HFFc6 (cell line): ENCODE results near the gene CCSER2. TPM values are rescaled to one million over a fixed set of nuclear protein-coding genes. Genes with fewer than 3 reads are reported as not detected.

ENCODE experiments used
- DNase-seq: peaks from one replicate; pipeline ENCODE4 v3.0.0-alpha.2; 2018
- H3K27ac Mint-ChIP-seq: 2 replicates; pipeline ENCODE4 v1.8.0; 2020; ENCODE audit warnings: mild to moderate bottlenecking, mixed read lengths
- H3K27me3 Mint-ChIP-seq: 2 replicates; pipeline ENCODE4 v1.8.0; 2021; ENCODE audit warnings: mild to moderate bottlenecking, moderate library complexity, mixed read lengths; ENCODE audit not compliant: insufficient read depth
- H3K36me3 Mint-ChIP-seq: 2 replicates; pipeline ENCODE4 v1.8.0; 2021; ENCODE audit warnings: low read depth, mixed read lengths
- H3K4me1 Mint-ChIP-seq: 2 replicates; pipeline ENCODE4 v1.8.0; 2020; ENCODE audit warnings: low read depth, mixed read lengths
- H3K4me3 Mint-ChIP-seq: 2 replicates; pipeline ENCODE4 v1.8.0; 2020; ENCODE audit warnings: mild to moderate bottlenecking, moderate library complexity, mixed read lengths
- H3K9me3 Mint-ChIP-seq: 2 replicates; pipeline ENCODE4 v1.8.0; 2020; ENCODE audit warnings: mild to moderate bottlenecking, mixed read lengths
- total RNA-seq, 6 experiments: library from RNA; stranded (reverse); fragmentation: NEBNext Ultra II Directional; extraction: Animal tissue kit (Norgen Biotek cat#: 25700); gene quantifications; 2 replicates in 1 of 6; 3 replicates in 5 of 6; pipeline ENCODE4 v1.2.3, GENCODE V29; 2021
- TF ChIP-seq, protein P1 (sequence below): fragments of 200-600 bp; sonication (generic); IDR thresholded peaks from 2 replicates; pipeline ENCODE4 v1.5.0; 2021; ENCODE audit warnings: antibody characterized with exemption, mild to moderate bottlenecking

The CCSER2 gene
- total RNA-seq, 6 experiments from 2014 or later: 36.1 to 46.9 (median 43.0) TPM

DNA sequence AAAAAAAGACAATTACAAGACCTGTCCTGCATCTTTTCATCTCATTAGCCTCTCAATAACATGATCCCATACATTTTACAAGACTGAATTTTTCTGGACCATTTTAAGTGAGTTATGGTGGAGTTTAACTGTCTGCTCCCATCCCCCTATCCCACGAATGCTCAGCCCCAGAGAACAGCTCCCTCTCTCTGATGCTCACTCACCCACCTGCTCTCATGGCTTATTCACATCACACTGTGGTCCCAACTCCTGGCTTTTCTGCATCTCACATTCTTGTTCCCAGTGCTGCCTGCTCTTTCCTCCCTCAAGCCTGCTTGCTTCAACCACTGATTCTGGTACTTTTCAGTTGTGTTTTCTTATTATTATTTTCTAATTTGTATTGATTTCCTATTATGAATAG lies 20.4 kb upstream of the CCSER2 start:
- peaks cover 4% of the 10 kb centered on the region; the same call in 1 of the 2 replicates for H3K27me3 Mint-ChIP-seq
- H3K4me3 Mint-ChIP-seq: no peak overlapping the region
- no peak for DNase-seq
- TF ChIP-seq, protein P1, sequence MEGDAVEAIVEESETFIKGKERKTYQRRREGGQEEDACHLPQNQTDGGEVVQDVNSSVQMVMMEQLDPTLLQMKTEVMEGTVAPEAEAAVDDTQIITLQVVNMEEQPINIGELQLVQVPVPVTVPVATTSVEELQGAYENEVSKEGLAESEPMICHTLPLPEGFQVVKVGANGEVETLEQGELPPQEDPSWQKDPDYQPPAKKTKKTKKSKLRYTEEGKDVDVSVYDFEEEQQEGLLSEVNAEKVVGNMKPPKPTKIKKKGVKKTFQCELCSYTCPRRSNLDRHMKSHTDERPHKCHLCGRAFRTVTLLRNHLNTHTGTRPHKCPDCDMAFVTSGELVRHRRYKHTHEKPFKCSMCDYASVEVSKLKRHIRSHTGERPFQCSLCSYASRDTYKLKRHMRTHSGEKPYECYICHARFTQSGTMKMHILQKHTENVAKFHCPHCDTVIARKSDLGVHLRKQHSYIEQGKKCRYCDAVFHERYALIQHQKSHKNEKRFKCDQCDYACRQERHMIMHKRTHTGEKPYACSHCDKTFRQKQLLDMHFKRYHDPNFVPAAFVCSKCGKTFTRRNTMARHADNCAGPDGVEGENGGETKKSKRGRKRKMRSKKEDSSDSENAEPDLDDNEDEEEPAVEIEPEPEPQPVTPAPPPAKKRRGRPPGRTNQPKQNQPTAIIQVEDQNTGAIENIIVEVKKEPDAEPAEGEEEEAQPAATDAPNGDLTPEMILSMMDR: no peak
- no peaks in the 10 kb centered on the region for H3K36me3 Mint-ChIP-seq
- no peaks in the 10 kb centered on the region for H3K9me3 Mint-ChIP-seq
- H3K27ac Mint-ChIP-seq: no peak overlapping the region
- H3K4me1 Mint-ChIP-seq: peaks cover 6% of the 10 kb centered on the region; the same call in 1 of the 2 replicates

DNA sequence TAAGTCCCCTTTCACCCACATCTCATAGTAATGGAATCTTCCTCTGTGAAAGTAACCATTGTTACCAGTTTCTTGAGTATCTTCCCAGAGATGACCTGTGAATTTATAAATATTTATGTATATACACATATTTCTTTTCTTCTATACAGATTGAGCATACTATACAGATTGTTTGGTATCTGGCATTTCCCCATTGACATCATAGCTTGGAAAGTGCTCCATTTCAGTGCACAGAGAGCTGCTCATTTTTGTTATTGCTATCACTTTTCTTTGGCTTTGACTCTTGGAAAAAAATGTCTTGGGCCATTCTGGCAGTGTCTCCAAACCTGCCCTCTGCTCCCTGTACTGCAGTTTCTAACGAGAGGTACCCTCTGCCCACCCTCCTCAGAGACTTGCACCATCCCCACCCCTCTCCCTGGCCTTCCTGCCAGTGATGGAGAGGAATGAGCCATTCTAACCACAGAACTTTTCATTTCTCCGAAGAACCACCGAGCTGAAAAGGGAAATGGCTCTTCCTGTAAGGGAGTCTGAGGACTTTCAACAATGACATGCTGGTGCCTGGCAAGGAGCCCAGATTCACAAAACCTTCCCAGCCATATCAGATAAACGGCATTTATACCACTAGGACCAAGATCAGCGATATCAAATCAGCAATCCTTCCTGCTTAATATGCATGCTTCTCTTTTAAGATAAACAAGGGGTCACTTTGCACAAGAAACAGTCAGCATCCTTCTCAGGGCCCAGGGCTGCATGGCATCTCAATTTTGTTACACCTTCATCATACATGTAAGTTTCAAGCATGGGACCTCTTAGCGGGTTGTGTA lies 19.7 kb upstream of the CCSER2 start:
- H3K4me1 Mint-ChIP-seq: peaks cover 8% of the 10 kb centered on the region
- no peaks in the 10 kb centered on the region for H3K36me3 Mint-ChIP-seq
- H3K4me3 Mint-ChIP-seq: peak overlapping the region; percentile 27; the same call in 1 of the 2 replicates
- H3K27ac Mint-ChIP-seq: no peak overlapping the region
- no peaks in the 10 kb centered on the region for H3K9me3 Mint-ChIP-seq
- peaks cover 4% of the 10 kb centered on the region; the same call in 1 of the 2 replicates for H3K27me3 Mint-ChIP-seq
- TF ChIP-seq, protein P1: no peak
- DNase-seq: no peak

DNA sequence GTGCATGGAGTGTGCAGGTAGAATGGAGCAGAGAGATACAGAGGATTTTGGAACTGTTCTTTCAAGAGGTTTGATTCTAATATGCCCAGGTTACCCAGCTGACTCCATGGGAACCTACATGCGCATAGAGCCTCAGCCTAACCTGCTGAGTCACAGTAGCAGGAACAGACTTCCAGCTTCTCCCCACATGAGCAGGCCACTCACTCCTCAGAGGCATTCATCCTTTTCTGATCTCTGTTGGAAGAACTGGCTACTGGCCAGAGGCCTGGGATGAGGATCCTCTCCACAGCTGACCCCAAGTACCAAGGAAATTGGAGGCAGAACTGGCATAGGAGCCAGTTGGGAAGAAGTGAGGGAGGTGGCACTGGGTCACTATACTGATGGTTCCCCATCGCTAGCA lies 17.9 kb upstream of the CCSER2 start:
- H3K9me3 Mint-ChIP-seq: no peaks in the 10 kb centered on the region
- TF ChIP-seq, protein P1: no peak
- peaks cover 16% of the 10 kb centered on the region for H3K4me1 Mint-ChIP-seq
- no peak for DNase-seq
- no peak overlapping the region for H3K27ac Mint-ChIP-seq
- H3K4me3 Mint-ChIP-seq: no peak overlapping the region
- H3K36me3 Mint-ChIP-seq: no peaks in the 10 kb centered on the region
- peaks cover 2% of the 10 kb centered on the region; the same call in 1 of the 2 replicates for H3K27me3 Mint-ChIP-seq

DNA sequence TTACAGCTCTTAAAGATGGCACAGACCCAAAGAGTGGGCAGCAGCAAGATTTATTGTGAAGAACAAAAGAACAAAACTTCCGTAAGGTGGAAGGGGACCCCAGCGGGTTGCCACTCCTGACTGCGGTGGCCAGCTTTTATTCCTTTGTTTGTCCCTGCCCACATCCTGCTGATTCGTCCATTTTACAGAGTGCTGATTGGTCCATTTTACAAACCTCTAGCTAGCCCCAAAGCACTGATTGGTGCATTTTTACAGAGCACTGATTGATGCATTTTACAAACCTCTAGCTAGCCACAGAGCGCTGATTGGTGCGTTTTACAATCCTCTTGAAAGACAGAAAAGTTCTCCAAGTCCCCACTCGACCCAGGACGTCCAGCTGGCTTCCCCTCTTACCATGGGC lies 16.8 kb upstream of the CCSER2 start:
- Mint-ChIP-seq H3K36me3 (no peaks in the 10 kb centered on the region), H3K4me3 (no peak overlapping the region), H3K9me3 (no peaks in the 10 kb centered on the region), H3K4me1 (peaks cover 16% of the 10 kb centered on the region), H3K27me3 (peaks cover 4% of the 10 kb centered on the region; the same call in 1 of the 2 replicates), H3K27ac (no peak overlapping the region)
- TF ChIP-seq, protein P1: no peak
- DNase-seq: no peak

DNA sequence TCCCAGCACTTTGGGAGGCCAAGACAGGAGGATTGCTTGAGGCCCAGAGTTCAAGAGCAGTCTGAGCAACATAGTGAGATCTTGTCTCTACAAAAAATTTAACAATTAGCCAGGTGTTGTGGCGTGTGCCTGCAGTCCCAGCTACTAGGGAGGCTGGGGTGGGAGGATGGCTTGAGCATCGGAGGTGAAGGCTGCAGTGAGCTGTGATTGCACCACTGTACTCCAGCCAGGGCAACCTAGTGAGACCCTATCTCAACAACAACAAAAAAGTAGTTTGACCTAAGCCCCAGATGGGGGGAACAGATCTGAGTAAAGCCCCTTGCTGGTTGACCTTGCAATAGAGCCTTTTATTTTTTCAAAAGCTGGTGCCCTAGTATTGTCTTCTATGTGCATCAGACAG lies 15.6 kb upstream of the CCSER2 start:
- TF ChIP-seq, protein P1: no peak
- H3K4me3 Mint-ChIP-seq: no peak overlapping the region
- H3K27me3 Mint-ChIP-seq: peaks cover 5% of the 10 kb centered on the region; the same call in 1 of the 2 replicates
- no peak overlapping the region for H3K27ac Mint-ChIP-seq
- DNase-seq: no peak
- H3K4me1 Mint-ChIP-seq: peaks cover 16% of the 10 kb centered on the region
- H3K9me3 Mint-ChIP-seq: no peaks in the 10 kb centered on the region
- no peaks in the 10 kb centered on the region for H3K36me3 Mint-ChIP-seq
